ENCODE measurements around the gene RAB26. TPM values are rescaled to one million over a fixed set of nuclear protein-coding genes. Genes with fewer than 3 reads are reported as not detected.
A peak's percentile ranks its signal among the peaks of the same experiment; 100 is the strongest.

RAB26 gene
- total RNA-seq, 1 experiment from 2014 or later, result 10.8 TPM

DNA sequence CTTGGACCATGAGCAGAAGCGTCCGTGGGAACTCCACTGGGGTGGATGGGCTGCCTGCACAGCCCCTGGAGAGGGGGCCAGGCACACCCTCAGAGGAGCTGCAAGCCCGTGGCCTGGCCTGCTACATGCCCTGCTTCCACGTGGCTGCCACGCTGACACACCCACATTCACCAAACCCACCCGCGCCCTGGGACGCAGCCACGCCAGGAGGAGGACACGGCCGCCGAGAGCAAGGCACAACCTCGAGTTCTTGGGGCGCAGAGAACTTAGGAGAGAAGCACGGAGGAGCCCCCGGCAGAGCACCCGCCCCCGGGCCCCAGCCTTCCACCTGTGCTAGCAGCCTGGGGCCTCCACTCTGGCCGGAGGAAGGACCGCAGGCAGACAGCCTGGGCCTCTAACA lies 29.1 kb downstream of the RAB26 start:
- Mint-ChIP-seq H3K4me3 (ENCODE audit: low read depth, unreplicated experiment) (no peak overlapping the region), H3K9me3 (ENCODE audit: low read depth, unreplicated experiment) (no peaks in the 10 kb centered on the region), H3K36me3 (ENCODE audit: insufficient read depth, unreplicated experiment) (peaks cover 74% of the 10 kb centered on the region), H3K27ac (ENCODE audit: unreplicated experiment) (no peak overlapping the region), H3K4me1 (ENCODE audit: low read depth, unreplicated experiment) (no peaks in the 10 kb centered on the region), H3K27me3 (ENCODE audit: unreplicated experiment) (no peaks in the 10 kb centered on the region)
- CTCF ChIA-PET, result interaction anchor here (0.9 kb wide), 1 partner anchor 14 kb away, joined by 3 read pairs; no protein-coding TSS in a partner anchor
- TSS peak; percentile 87 for BruUV-seq (replicated peaks)
- intact Hi-C loops (cut with micrococcal nuclease; ENCODE audit: unreplicated experiment), result no loop called here
- no peak for DNase-seq
- TF ChIP-seq, protein P1, sequence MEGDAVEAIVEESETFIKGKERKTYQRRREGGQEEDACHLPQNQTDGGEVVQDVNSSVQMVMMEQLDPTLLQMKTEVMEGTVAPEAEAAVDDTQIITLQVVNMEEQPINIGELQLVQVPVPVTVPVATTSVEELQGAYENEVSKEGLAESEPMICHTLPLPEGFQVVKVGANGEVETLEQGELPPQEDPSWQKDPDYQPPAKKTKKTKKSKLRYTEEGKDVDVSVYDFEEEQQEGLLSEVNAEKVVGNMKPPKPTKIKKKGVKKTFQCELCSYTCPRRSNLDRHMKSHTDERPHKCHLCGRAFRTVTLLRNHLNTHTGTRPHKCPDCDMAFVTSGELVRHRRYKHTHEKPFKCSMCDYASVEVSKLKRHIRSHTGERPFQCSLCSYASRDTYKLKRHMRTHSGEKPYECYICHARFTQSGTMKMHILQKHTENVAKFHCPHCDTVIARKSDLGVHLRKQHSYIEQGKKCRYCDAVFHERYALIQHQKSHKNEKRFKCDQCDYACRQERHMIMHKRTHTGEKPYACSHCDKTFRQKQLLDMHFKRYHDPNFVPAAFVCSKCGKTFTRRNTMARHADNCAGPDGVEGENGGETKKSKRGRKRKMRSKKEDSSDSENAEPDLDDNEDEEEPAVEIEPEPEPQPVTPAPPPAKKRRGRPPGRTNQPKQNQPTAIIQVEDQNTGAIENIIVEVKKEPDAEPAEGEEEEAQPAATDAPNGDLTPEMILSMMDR (IDR thresholded peaks at IDR 0.05; ENCODE audit: unreplicated experiment), result no peak

DNA sequence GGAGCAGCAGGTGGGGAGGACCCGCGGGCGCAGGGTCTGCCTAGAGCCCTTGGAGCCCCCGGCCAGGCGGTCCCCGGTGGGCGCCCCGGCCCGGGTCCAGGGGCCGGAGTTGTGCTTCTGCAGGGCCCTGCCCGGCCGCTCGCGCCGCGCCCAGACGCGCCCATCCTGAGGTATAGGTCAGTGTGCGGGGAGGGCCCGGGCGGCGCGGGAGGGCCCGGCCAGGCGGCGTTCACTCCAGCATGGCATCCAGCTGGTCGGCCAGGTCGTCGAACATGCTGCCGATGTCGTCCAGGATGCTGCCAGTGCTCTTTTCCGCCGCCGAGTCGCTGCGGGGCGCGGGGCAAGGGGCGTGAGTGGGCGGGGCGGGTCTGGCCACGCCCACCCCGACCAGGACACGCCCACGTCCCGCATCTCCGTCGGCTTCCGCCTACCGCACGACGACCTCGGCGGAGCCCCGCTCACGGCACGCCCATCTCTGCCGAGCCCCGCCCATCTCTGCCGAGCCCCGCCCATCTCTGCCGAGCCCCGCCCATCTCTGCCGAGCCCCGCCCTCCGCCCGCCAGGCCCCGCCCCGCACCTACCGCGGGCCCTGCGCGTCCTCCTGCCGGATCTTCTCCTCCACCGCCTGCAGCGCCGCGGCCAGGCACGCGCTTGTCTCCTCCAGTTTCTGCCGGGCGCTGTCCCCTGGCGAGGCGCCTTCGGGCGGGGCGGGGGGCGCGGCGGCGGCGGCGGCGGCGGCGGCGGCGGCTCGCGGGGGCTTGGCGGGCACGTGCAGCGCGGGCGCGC lies 30.1 kb downstream of the RAB26 start:
- H3K4me3 Mint-ChIP-seq (ENCODE audit: low read depth, unreplicated experiment), result no peak overlapping the region
- H3K36me3 Mint-ChIP-seq (ENCODE audit: insufficient read depth, unreplicated experiment), result peaks cover 75% of the 10 kb centered on the region
- DNase-seq, result no peak
- BruUV-seq (replicated peaks), result no TSS peak
- intact Hi-C loops (cut with micrococcal nuclease; ENCODE audit: unreplicated experiment), result no loop called here
- H3K9me3 Mint-ChIP-seq (ENCODE audit: low read depth, unreplicated experiment), result no peaks in the 10 kb centered on the region
- TF ChIP-seq, protein P1 (IDR thresholded peaks at IDR 0.05; ENCODE audit: unreplicated experiment), result no peak
- CTCF ChIA-PET, result no interaction called here
- no peaks in the 10 kb centered on the region for H3K27me3 Mint-ChIP-seq (ENCODE audit: unreplicated experiment)
- no peak overlapping the region for H3K27ac Mint-ChIP-seq (ENCODE audit: unreplicated experiment)
- H3K4me1 Mint-ChIP-seq (ENCODE audit: low read depth, unreplicated experiment), result no peaks in the 10 kb centered on the region

DNA sequence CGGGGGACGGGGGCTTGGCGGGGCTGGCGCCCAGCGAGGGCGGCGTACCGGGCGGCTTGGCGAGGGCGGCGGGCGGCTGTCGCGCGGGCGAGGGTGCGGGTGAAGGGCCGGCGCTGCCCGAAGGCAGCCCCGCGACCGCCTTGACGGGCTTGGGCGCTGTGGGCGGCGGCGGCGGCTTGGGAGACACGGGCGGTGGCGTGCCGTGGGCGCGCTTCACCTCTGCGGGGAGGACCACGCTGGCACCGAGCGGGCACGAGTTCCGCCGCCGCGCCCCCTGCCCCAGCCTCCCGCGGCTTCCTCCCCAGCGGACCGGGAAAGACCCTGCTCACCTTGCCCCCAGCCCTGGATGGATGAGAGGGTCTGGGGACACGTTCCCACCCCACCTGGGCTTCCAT lies 30.7 kb downstream of the RAB26 start:
- H3K4me3 Mint-ChIP-seq (ENCODE audit: low read depth, unreplicated experiment), result no peak overlapping the region

DNA sequence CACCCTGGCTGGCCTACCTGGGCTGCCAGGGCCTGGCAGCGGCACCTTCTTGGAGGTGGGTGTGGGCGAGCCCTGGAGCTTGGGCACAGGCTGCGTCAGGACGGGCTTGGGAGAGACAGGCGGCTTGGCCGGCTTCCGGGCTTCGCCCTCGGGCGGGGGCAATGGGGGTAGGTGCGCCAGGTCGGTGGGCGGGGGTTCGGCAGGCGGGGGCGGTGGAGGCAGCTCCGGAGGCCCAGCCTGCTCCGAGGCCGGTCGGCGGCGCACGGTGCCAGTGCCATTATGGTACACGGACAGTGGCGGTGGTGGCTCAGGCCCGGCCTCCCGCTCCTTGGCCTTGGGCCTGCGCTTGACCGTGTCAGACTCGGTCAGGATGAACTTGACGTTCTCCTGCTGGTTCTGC lies 31.2 kb downstream of the RAB26 start:
- no TSS peak for BruUV-seq (replicated peaks)
- H3K36me3 Mint-ChIP-seq (ENCODE audit: insufficient read depth, unreplicated experiment), result peaks cover 73% of the 10 kb centered on the region
- CTCF ChIA-PET, result no interaction called here
- peaks cover 8% of the 10 kb centered on the region for H3K27me3 Mint-ChIP-seq (ENCODE audit: unreplicated experiment)
- no peak overlapping the region for H3K27ac Mint-ChIP-seq (ENCODE audit: unreplicated experiment)
- H3K9me3 Mint-ChIP-seq (ENCODE audit: low read depth, unreplicated experiment), result no peaks in the 10 kb centered on the region
- H3K4me3 Mint-ChIP-seq (ENCODE audit: low read depth, unreplicated experiment), result no peak overlapping the region
- no peak for DNase-seq
- intact Hi-C loops (cut with micrococcal nuclease; ENCODE audit: unreplicated experiment), result no loop called here
- H3K4me1 Mint-ChIP-seq (ENCODE audit: low read depth, unreplicated experiment), result peaks cover 6% of the 10 kb centered on the region
- TF ChIP-seq, protein P1 (IDR thresholded peaks at IDR 0.05; ENCODE audit: unreplicated experiment), result no peak

More for the DNA sequence above, 30.7 kb downstream of the RAB26 start:
- Mint-ChIP-seq H3K27me3 (ENCODE audit: unreplicated experiment) (peaks cover 4% of the 10 kb centered on the region), H3K36me3 (ENCODE audit: insufficient read depth, unreplicated experiment) (peaks cover 73% of the 10 kb centered on the region), H3K9me3 (ENCODE audit: low read depth, unreplicated experiment) (no peaks in the 10 kb centered on the region), H3K27ac (ENCODE audit: unreplicated experiment) (no peak overlapping the region), H3K4me1 (ENCODE audit: low read depth, unreplicated experiment) (peaks cover 1% of the 10 kb centered on the region)
- intact Hi-C loops (cut with micrococcal nuclease; ENCODE audit: unreplicated experiment), result no loop called here
- no TSS peak for BruUV-seq (replicated peaks)
- DNase-seq, result no peak
- CTCF ChIA-PET, result no interaction called here
- TF ChIP-seq, protein P1 (IDR thresholded peaks at IDR 0.05; ENCODE audit: unreplicated experiment), result no peak

Measured in Calu3 (cell line).